Fibroblast of villous mesenchyme (primary cell): ENCODE data around the gene PPARD. TPM values are rescaled to one million over a fixed set of nuclear protein-coding genes. Genes with fewer than 3 reads are reported as not detected.

Experiments
- DNase-seq: peaks from one replicate; pipeline ENCODE4 v3.0.0-alpha.2; 2010; ENCODE audit warnings: low read depth
- H3K4me3 ChIP-seq: 2 replicates; pipeline ENCODE4 v1.5.1; 2011; ENCODE audit warnings: low read depth, mild to moderate bottlenecking, low read length
- CTCF ChIP-seq: IDR thresholded peaks from 2 replicates; pipeline ENCODE4 v1.5.1; 2012; ENCODE audit warnings: low read depth, mild to moderate bottlenecking, low read length; ENCODE audit not compliant: insufficient read depth
- total RNA-seq: library from RNA; depleted of rRNA; stranded (reverse); fragments of >200 nt; gene quantifications from 2 replicates; pipeline ENCODE4 v1.2.3, GENCODE V29; 2012

Gene PPARD
- 8.2 and 8.7 TPM in 2 replicates for total RNA-seq

DNA sequence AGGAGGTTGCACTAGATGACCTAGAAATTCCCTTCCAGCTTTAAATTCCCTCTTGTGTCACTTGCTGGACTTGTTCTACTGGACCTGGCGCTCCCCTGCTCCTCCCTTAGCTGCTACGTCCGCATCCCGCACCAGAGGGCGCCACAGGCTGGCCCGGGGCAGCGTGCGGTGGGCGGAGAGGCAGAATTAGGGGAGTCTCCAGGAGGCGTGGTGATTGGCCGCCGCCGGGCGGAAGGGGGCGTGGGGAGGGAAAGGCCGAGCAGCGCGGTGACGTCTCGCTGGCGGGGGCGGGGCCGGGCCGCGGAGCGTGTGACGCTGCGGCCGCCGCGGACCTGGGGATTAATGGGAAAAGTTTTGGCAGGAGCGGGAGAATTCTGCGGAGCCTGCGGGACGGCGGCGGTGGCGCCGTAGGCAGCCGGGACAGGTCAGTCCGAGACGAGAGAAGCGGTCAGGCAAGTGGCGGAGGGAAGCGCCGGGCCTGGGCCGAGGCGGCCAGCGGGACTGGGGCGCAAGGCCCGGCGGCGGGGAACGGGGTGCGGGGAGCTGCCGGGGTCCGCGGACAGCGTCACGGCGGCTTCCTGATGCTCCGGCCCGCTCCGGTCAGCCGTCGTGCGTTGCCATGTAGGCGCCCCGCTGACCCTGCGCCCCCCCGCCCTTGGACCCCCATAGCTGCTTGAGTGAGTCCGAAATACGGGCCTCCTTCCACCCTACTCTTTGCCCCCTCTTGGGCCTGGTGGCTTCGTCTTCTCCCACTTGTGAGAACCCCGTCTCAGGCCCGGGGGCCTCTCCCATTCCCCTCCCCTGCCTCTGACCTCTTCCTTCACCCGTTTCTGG lies at the start of gene PPARD:
PPARD (plus strand) TSS at position 301 of the 834 bp plus-strand sequence. CDS start 68,530 bp downstream, outside the sequence.
- peak; percentile 96 for DNase-seq
- peak within 1 kb of the TSS; percentile 78 for H3K4me3 ChIP-seq
- peak; percentile 99 for TF ChIP-seq CTCF

DNA sequence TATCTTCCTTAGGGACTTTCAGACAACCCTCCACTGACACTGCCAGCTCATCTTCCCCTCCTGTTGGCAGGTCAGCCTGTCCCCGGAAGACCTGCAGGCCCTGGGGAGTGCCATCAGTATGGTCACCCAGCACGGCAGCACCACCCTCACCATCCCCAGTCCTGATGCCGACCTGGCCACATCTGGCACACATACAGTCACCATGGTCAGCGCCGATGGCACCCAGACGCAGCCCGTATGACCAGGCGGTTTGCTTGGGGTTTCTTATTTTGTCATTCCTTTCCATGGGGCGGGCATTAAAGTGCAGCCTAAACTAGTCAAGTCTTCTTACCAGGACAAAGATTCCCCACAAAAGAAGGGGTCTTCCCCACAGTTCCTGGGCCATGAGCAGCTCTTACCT lies 48.7 kb upstream of the PPARD start:
- no peak for TF ChIP-seq CTCF
- DNase-seq = no peak
- no peak overlapping the region for H3K4me3 ChIP-seq

DNA sequence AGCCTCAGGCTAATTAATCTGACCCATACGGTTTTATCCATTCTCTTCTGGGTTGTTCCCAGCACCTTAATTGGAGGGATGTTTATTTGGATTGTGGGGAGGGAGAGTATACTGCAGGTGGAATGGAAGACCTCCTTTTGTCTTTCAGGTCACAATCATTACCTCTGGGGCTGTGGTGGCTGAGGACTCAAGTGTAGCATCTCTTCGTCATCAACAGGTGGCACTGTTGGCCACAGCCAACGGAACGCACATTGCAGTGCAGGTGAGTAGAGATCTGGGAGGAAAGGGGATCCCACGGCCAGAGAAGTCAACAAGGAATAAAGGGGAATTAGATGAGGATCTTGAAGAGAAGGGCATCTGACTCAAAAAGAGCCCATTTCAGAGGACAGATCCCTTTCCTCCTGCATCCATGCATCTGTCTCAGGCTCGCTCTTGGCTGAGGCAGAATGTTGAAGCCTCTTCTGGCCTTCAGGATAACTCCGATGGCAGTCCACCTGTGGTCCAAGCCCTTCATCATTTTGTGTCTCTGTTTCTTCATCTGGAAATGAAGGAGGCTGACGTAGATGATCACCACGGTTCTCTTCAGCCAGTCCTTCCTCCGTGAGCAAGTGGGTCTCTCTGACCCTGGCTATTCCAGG lies 47.9 kb upstream of the PPARD start:
- DNase-seq = peak; percentile 31
- peak; percentile 73 for TF ChIP-seq CTCF
- no peak overlapping the region for H3K4me3 ChIP-seq

DNA sequence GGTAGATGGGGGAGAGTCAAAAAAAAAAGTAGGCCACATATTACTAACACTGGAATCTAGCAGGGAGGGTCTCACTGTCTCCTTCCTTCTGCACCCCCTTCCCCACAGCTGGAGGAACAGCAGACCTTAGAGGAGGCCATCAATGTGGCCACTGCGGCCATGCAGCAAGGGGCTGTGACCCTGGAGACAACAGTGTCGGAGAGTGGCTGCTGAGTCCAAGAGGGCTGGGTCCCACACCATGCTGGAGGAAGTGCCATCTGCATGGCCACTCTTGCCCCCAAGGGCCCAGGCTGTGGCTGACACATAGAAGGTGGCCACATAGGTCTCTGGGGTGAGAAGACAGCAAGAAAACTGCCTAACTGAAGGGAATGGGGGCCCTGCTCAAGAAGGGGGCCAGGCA lies 47.3 kb upstream of the PPARD start:
- H3K4me3 ChIP-seq = no peak overlapping the region
- TF ChIP-seq CTCF = no peak
- no peak for DNase-seq

- TF ChIP-seq CTCF = no peak
- H3K4me3 ChIP-seq = no peak overlapping the region
- DNase-seq = no peak
These were observed 46.6 kb upstream of the PPARD start for GRCh38 chr6:35295521-35296315.

- no peak overlapping the region for H3K4me3 ChIP-seq
- no peak for DNase-seq
- no peak for TF ChIP-seq CTCF
These were observed 45.3 kb upstream of the PPARD start for GRCh38 chr6:35296931-35297600.
